Liver (tissue), 3 donors: ENCODE results near the gene ZBTB11.

Source experiments
- ATF3 ChIP-seq: IDR thresholded peaks from 2 replicates; pipeline ENCODE4 v1.6.1; 2016; ENCODE audit warnings: antibody characterized with exemption
- CTCF ChIP-seq: fragments of 150-350 bp; IDR thresholded peaks from 2 replicates; pipeline ENCODE4 v1.5.1; 2017; ENCODE audit warnings: improper control_type of control experiment, low read depth, low read length; ENCODE audit not compliant: missing input control
- EGR1 ChIP-seq, 2 donors: IDR thresholded peaks; 2 replicates each; pipeline ENCODE4 v1.6.1; 2016 to 2018; ENCODE audit warnings: antibody characterized with exemption in 2 of 2, low read depth in 2 of 2
- JUND ChIP-seq, 2 donors: IDR thresholded peaks; 2 replicates each; pipeline ENCODE4 v1.6.1; 2016; ENCODE audit warnings: antibody characterized with exemption in 2 of 2
- MAX ChIP-seq: IDR thresholded peaks from 2 replicates; pipeline ENCODE4 v1.6.1; 2016; ENCODE audit warnings: antibody characterized with exemption
- RAD21 ChIP-seq, 2 donors: IDR thresholded peaks; 2 replicates each; pipeline ENCODE4 v1.6.1; 2016; ENCODE audit warnings: antibody characterized with exemption in 2 of 2, mild to moderate bottlenecking in 2 of 2
- REST ChIP-seq: IDR thresholded peaks from 2 replicates; pipeline ENCODE4 v1.6.1; 2016; ENCODE audit warnings: antibody characterized with exemption, mild to moderate bottlenecking
- SP1 ChIP-seq: IDR thresholded peaks from 2 replicates; pipeline ENCODE4 v1.6.1; 2018; ENCODE audit warnings: antibody characterized with exemption, mild to moderate bottlenecking
- TAF1 ChIP-seq: conservative IDR thresholded peaks from 2 replicates; pipeline ENCODE4 v1.6.1; 2016; ENCODE audit warnings: antibody characterized with exemption, mild to moderate bottlenecking
- YY1 ChIP-seq: IDR thresholded peaks from 2 replicates; pipeline ENCODE4 v1.6.1; 2016; ENCODE audit warnings: antibody characterized with exemption, mild to moderate bottlenecking
- donor health status: healthy.
- donor health status: healthy.

- no peak for TF ChIP-seq TAF1
- TF ChIP-seq EGR1 (IDR thresholded peaks at IDR 0.05; ENCODE audit: low read depth in 2 of 2), result no peak
- no peak for TF ChIP-seq CTCF
- TF ChIP-seq RAD21 (IDR thresholded peaks at IDR 0.05), result no peak
- no peak for TF ChIP-seq REST
- TF ChIP-seq YY1, result no peak
- no peak for TF ChIP-seq JUND (IDR thresholded peaks at IDR 0.05)
- TF ChIP-seq MAX, result no peak
- TF ChIP-seq SP1, result no peak
- no peak for TF ChIP-seq ATF3
Observed at GRCh38 chr3:101667331-101667730, 9.6 kb downstream of the ZBTB11 start.
